OCI-LY7 (cell line): ENCODE results near the gene MOSPD2.

Experiments
- EZH2phosphoT487 ChIP-seq: fragments of 200-600 bp; sonication (generic); IDR thresholded peaks from 2 replicates; pipeline ENCODE4 v1.6.1; 2018; ENCODE audit warnings: low read depth, borderline replicate concordance, mild to moderate bottlenecking, mixed run types, antibody characterized with exemption, low read length, moderate library complexity, mixed read lengths
- TF ChIP-seq, protein P1 (sequence below): fragments of 200-600 bp; sonication (generic); conservative IDR thresholded peaks from 2 replicates; pipeline ENCODE4 v1.5.1; 2014; ENCODE audit warnings: mild to moderate bottlenecking, antibody characterized with exemption, low read length, moderate library complexity, mixed read lengths

DNA sequence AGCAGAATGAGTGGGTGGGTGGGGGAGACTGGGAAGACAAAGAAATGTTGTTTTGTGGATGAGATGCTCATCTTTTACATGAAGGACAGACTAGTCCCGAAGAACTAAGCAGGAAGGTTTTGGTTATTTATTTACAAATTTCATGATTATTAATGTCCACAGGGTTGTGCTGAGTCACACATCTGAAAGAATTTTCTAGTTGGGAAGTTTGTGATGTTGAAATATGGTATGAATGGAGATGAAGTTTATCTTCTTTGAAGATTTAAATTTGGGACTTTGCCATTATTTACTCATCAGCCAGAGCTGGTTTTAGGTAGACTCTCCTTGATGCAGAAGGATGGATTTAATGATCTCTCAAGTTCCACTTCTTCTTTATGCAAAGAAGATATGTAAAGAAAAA, 75.5 kb downstream of the MOSPD2 start:
- TF ChIP-seq, protein P1, sequence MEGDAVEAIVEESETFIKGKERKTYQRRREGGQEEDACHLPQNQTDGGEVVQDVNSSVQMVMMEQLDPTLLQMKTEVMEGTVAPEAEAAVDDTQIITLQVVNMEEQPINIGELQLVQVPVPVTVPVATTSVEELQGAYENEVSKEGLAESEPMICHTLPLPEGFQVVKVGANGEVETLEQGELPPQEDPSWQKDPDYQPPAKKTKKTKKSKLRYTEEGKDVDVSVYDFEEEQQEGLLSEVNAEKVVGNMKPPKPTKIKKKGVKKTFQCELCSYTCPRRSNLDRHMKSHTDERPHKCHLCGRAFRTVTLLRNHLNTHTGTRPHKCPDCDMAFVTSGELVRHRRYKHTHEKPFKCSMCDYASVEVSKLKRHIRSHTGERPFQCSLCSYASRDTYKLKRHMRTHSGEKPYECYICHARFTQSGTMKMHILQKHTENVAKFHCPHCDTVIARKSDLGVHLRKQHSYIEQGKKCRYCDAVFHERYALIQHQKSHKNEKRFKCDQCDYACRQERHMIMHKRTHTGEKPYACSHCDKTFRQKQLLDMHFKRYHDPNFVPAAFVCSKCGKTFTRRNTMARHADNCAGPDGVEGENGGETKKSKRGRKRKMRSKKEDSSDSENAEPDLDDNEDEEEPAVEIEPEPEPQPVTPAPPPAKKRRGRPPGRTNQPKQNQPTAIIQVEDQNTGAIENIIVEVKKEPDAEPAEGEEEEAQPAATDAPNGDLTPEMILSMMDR: no peak
- no peak for TF ChIP-seq EZH2phosphoT487
